Measurements from ENCODE around the gene AP1S1. TPM values are rescaled to one million over a fixed set of nuclear protein-coding genes. Genes with fewer than 3 reads are reported as not detected.
A peak's percentile ranks its signal among the peaks of the same experiment; 100 is the strongest.
"Not testable (repeated sequence)": the region's sequence is repeated elsewhere in the genome, so short reads cannot be mapped to it uniquely, and the experiment has no call there.

The AP1S1 gene
- total RNA-seq, 2 donors from 2014 or later, result 16.1 to 18.8 TPM

DNA sequence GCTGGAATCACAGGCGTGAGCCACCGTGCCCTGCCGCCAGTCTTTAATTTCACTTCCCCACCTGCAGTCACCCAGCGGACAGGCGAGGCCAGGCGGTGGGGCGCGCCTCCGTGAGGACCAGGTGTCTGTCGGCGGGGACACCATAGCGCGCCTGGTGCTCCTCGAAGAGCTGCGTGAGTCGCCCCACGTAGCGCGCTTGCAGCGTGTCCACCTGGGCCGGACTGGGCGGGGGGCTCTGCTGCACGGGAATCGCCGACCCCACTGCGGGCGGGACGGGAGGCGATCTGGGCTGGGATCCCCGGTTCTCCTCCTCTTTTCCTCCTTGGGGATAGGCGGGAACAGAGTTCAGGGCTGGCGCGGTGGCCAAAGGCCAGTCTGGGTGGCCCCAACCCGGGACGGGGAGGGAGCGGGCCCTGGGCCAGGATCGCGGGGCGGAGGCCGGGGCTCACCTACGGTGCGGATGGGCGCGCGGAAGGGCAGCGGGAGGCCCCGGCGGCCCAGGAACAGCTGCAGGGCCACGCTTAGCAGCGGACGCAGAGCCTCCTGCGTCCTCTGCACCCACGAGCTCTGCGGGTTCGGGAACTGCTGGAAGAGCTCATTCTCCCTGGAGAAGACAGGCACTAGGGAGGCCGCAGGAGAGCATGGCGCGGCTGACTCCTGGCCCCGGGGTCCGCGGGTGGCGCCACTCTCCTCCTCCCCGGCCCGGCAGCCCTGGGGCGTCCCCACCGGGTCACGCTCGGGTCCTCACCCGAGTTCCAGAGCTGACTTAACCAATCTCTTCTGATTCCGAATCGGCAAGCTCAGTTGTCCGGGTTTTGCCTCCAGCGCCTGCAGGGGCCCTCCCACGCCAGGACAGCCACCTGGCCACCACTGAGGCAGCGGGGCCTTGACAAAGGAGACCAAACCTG, 47.7 kb downstream of the AP1S1 start:
- Histone ChIP-seq H3K4me1 (peaks cover 0 to 9% of the 10 kb centered on the region in 2 donors), H3K9me3 (no peaks in the 10 kb centered on the region), H3K27ac (no peak overlapping the region), H3K27me3 (peaks cover 12 to 15% of the 10 kb centered on the region in 2 donors), H3K36me3 (peaks cover 8% of the 10 kb centered on the region), H3K4me3 (peak overlapping the region in 1 of 2 donors; percentile 13)
- no peak for DNase-seq (ENCODE audit: low spot score)
- TF ChIP-seq CTCF (IDR thresholded peaks at IDR 0.05), result no peak

GRCh38 chr7:101202603-101202918, 48.3 kb downstream of the AP1S1 start:
- Histone ChIP-seq H3K27ac (no peak overlapping the region), H3K36me3 (peaks cover 8% of the 10 kb centered on the region), H3K4me1 (peaks cover 0 to 9% of the 10 kb centered on the region in 2 donors), H3K4me3 (no peak overlapping the region), H3K27me3 (peaks cover 12 to 15% of the 10 kb centered on the region in 2 donors), H3K9me3 (no peaks in the 10 kb centered on the region)
- no peak for TF ChIP-seq CTCF (IDR thresholded peaks at IDR 0.05)
- no peak for DNase-seq (ENCODE audit: low spot score)

DNA sequence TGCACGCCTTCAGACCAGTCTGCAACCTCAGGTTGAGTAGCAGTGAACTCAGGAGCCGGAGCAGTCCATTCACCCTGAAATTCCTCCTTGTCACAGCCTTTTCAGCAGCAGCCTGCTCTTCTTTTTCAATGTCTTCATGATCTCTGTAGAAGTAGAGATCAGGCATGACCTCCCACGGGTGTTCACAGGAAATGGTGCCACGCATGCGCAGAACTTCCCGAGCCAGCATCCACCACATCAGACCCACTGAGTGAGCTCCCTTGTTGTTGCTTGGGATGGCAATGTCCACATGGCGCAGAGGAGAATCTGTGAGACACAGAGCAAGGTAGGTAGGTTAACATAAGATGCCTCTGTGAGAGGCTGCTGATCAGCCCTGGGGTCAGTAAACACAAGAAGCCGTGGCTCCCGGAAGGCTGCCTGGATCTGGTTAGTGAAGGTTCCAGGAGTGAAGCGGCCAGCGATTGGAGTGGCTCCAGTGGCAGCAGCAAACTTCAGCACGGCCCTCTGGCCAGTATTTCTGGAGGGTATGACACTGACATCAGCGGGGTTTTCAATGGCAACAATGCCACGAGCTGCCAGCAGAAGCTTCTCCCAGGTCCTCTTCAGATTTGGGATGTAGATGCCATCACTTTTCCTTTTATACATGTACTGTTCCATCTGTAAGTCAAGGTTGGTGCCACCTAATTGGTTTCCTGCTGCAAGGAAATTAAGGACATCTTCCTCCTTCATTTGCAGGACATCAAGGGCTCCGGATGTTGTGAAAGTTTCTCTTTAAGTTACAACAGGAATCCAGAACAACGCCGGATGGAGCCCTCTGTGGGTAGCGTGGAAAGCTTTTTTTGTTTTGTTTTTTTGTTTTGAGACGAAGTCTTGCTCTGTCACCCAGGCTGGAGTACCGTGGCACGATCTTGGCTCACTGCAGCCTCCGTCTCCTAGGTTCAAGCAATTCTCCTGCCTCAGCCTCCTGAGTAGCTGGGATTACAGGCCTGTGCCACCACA, 49.8 kb downstream of the AP1S1 start:
- H3K27ac ChIP-seq; H3K4me3 ChIP-seq; H3K9me3 ChIP-seq; H3K4me1 ChIP-seq; DNase-seq (ENCODE audit: low spot score): not testable (repeated sequence)
- Histone ChIP-seq H3K27me3 (peaks cover 12 to 15% of the 10 kb centered on the region in 2 donors), H3K36me3 (peaks cover 14% of the 10 kb centered on the region)

GRCh38 chr7:101205901-101206664, 51.8 kb downstream of the AP1S1 start:
- Histone ChIP-seq H3K27ac (no peak overlapping the region), H3K4me1 (peaks cover 0 to 9% of the 10 kb centered on the region in 2 donors), H3K36me3 (peaks cover 34% of the 10 kb centered on the region), H3K4me3 (no peak overlapping the region), H3K27me3 (peaks cover 12 to 13% of the 10 kb centered on the region in 2 donors), H3K9me3 (no peaks in the 10 kb centered on the region)
- TF ChIP-seq CTCF (IDR thresholded peaks at IDR 0.05), result no peak
- DNase-seq (ENCODE audit: low spot score), result no peak

DNA sequence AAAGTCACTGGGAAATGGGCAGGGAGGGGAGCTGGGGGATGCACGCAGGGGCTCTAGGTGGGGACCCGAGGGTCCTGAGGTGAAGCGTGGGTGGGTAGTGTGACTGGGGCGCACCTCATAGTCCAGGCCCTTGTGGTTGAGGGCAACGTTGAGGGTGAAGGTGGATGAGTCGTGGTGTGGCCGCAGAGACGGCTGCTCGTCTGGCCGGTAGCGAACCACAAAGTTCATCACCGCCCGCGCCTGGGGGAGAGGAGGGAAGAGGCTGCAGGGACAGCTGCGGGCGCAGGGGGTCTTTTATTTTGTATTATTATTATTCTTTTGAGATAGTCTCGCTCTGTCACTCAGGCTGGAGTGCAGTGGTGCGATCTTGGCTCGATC, 52.4 kb downstream of the AP1S1 start:
- no peaks in the 10 kb centered on the region for H3K9me3 ChIP-seq
- no peak for TF ChIP-seq CTCF (IDR thresholded peaks at IDR 0.05)
- H3K27me3 ChIP-seq, result peaks cover 8 to 10% of the 10 kb centered on the region in 2 donors
- H3K36me3 ChIP-seq, result peaks cover 40% of the 10 kb centered on the region
- no peak overlapping the region for H3K27ac ChIP-seq
- no peak for DNase-seq (ENCODE audit: low spot score)
- H3K4me1 ChIP-seq, result peaks cover 0 to 7% of the 10 kb centered on the region in 2 donors
- H3K4me3 ChIP-seq, result no peak overlapping the region
